Ishikawa (cell line): Measurements from ENCODE around the gene ZNF536.

Source experiments
- CEBPB ChIP-seq: IDR thresholded peaks from 2 replicates; pipeline ENCODE4 v1.6.1; 2012
- CREB1 ChIP-seq: IDR thresholded peaks from 2 replicates; pipeline ENCODE4 v1.6.1; 2012; ENCODE audit warnings: low read depth
- EGR1 ChIP-seq: IDR thresholded peaks from 2 replicates; pipeline ENCODE4 v1.6.1; 2012
- EP300 ChIP-seq: IDR thresholded peaks from 2 replicates; pipeline ENCODE4 v1.6.1; 2012; ENCODE audit warnings: borderline replicate concordance
- FOXM1 ChIP-seq: IDR thresholded peaks from 2 replicates; pipeline ENCODE4 v1.6.1; 2012; ENCODE audit warnings: low read depth, borderline replicate concordance
- MAX ChIP-seq: IDR thresholded peaks from 2 replicates; pipeline ENCODE4 v1.6.1; 2012
- NFIC ChIP-seq: IDR thresholded peaks from 2 replicates; pipeline ENCODE4 v1.6.1; 2012
- RAD21 ChIP-seq: IDR thresholded peaks from 2 replicates; pipeline ENCODE4 v1.6.1; 2012; ENCODE audit warnings: low read depth
- REST ChIP-seq: IDR thresholded peaks from 2 replicates; pipeline ENCODE4 v1.6.1; 2012; ENCODE audit warnings: low read depth, mild to moderate bottlenecking
- TAF1 ChIP-seq: IDR thresholded peaks from 2 replicates; pipeline ENCODE4 v1.6.1; 2012; ENCODE audit warnings: low read depth, mild to moderate bottlenecking
- TCF12 ChIP-seq: IDR thresholded peaks from 2 replicates; pipeline ENCODE4 v1.6.1; 2012; ENCODE audit warnings: low read depth
- TEAD4 ChIP-seq: IDR thresholded peaks from 2 replicates; pipeline ENCODE4 v1.6.1; 2012
- USF1 ChIP-seq: IDR thresholded peaks from 2 replicates; pipeline ENCODE4 v1.6.1; 2012
- YY1 ChIP-seq: IDR thresholded peaks from 2 replicates; pipeline ENCODE4 v1.6.1; 2012; ENCODE audit warnings: low read depth
- ZBTB7A ChIP-seq: IDR thresholded peaks from 2 replicates; pipeline ENCODE4 v1.6.1; 2012; ENCODE audit warnings: low read depth

Gene ZNF536

GRCh38 chr19:30604657-30605056, 232.5 kb downstream of the ZNF536 start:
- TF ChIP-seq TEAD4 (no peak), RAD21 (no peak), CREB1 (no peak), YY1 (no peak), TAF1 (no peak), TCF12 (no peak), CEBPB (no peak), EP300 (no peak), EGR1 (no peak), REST (no peak)

GRCh38 chr19:30605333-30605732, 233.1 kb downstream of the ZNF536 start:
- TF ChIP-seq ZBTB7A (no peak), USF1 (no peak), CREB1 (no peak), EGR1 (no peak), NFIC (no peak), TCF12 (no peak), YY1 (no peak), MAX (no peak), FOXM1 (no peak), TEAD4 (no peak), TAF1 (no peak), CEBPB (no peak)

- no peak for TF ChIP-seq MAX
- TF ChIP-seq NFIC, result no peak
- TF ChIP-seq TEAD4, result no peak
- TF ChIP-seq CREB1, result no peak
- no peak for TF ChIP-seq EGR1
- no peak for TF ChIP-seq USF1
- no peak for TF ChIP-seq EP300
- TF ChIP-seq RAD21, result no peak
- TF ChIP-seq CEBPB, result no peak
- no peak for TF ChIP-seq TCF12
- no peak for TF ChIP-seq YY1
- no peak for TF ChIP-seq REST
- TF ChIP-seq ZBTB7A, result no peak
- TF ChIP-seq TAF1, result no peak
- TF ChIP-seq FOXM1, result no peak
Observed at GRCh38 chr19:30606114-30607050, 234.2 kb downstream of the ZNF536 start.
